GM18861 (cell line): ENCODE results near the gene BIN1.

Source experiments
- ATAC-seq: cut with Tn5 transposase; IDR thresholded peaks from one replicate; pipeline ENCODE4 v1.9.1; 2021; ENCODE audit not compliant: unreplicated experiment

BIN1 gene

DNA sequence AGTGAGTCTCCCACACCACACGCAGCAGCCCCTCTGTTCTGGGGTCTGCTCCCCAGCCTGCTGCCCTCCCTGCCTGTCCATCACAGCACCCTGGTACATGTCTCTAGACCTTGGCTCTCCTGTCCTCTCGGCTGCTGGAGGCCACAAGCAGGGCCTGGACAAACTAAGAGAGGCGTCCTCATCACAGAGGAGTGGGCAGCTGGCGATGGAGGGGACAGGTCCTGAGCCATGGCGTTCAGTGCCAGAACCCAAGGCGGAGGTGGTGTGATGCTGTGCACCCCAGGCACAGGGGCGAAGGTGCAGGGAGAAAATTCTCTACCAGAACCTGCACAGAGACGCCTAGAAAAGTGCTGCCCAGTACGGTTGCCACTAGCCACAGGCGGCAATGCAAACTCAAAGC lies 47.4 kb downstream of the BIN1 start:
- no peak for ATAC-seq

DNA sequence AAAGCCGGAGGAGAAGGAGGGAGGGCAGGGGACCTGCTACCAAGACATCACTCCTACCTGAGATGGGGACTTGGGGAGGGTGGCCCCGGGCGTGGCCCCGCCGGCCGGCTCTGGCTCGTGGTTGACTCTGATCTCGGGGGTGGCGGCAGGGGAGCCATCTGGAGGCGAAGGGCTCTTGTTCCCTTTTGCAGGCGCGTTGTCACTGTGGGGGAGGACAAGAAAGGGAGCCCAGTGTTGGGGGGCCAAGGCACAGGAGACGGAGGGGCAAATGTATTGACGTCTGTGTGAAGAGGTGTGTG lies 48.1 kb downstream of the BIN1 start:
- ATAC-seq: no peak

DNA sequence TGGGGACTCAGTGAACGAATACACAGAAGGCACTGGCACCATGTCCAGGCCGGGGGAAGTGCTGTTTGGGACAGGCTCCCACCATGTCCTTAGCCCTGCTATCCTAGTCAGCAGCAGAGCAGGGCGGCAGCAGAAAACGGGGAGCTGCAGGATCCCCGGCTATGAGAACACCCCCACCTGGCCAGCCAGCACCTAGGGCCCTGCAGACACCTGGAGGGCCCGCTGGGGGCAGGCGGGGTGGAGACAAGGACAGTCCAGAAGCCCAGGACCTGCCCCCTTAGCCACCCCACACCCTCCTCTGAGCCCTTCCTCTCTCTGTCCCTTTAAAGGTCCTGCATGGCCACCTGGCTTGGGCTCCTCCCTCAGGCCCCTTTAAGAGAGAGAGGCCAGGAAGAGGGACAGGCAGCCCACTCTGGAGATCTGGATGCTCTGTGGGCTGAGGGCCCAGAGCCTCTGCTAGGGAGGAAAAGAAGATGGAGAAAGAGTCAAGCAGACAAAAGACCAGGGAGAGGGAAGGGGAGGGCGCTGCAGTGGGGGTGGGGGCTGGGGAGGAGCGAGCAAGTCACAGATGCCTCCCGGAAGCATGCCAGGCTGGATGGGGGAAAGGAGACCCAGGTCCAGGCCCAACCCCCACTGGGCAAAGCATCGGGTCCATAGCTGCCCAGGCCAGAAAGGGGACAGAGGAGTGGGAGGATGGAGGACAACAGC lies 48.6 kb downstream of the BIN1 start:
- no peak for ATAC-seq

DNA sequence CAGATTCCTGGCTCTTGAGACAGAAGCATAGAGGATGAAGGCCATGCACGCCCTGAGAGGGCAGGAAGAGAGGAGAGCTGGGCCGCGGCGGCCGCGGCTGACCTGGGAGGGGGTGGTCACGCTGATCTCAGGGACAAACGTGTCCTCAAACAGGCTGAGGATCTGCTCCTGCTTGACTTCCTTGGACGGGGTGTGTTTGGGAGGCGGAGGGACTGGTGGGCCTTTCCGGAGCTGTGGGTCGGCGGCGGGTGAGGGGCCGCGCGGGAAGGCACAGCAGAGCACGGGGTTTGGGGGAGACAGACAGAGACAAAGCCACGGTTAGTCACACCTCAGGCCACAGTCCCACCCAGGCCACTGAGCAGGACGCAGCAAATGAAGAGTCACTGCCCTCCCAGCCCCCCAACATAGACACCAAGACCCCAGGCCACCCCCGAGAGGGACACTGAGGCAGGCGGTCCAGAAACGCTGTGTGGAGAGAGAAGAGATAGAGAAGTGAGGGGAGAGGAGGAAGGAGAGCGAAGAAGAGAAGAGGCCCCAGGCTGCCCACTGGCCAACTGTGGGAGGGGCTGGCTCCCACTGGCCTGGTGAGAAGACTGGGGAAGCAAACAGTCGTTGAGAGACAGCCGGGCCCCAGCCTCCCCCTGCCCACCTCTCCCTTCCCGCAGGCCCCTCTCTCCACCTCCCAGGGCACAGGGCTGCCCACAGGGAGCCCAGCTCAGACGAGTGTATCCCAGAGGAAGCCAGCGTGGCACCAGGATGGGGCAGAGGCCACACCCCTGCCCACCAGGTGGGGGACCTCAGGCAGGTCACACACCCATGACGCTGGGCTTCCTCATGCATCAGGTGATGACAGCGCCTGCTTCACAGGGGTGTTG lies 49.3 kb downstream of the BIN1 start:
- ATAC-seq: no peak

DNA sequence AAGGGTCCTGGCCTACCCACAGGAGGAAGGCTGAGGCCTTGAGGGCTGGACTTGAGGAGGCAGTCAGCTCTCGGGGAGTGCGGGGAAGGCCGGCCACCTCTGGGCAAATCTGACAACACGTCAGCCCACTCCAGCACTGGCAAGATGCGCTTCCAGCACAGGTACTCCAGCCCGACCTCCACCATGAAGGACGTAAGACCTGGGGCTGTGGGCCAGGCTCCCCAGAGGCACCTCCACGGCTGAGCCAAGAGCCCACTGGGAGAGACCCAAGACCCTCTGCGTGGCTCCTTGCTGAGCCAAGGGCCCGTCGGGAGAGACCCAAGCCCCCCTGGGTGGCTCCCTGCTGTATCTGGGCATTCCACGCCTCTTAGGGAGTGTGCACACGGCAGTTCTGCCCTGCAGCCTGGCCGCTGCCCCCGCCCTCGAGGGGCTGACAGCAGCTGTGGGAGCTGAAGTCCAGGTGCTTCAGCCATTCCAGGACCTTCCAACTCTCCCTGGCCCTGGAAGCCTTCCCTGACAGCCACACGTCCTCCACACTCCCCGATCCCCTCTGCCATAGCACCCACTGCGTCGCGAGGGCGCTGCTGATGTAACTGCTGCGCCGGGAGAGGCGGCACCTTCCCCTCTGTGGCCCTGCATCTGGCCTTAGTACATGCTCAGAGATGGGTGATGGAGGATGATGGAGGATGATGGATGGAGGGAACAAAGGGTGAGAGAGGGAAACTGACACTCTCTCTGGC lies 50.2 kb downstream of the BIN1 start:
- ATAC-seq: no peak

DNA sequence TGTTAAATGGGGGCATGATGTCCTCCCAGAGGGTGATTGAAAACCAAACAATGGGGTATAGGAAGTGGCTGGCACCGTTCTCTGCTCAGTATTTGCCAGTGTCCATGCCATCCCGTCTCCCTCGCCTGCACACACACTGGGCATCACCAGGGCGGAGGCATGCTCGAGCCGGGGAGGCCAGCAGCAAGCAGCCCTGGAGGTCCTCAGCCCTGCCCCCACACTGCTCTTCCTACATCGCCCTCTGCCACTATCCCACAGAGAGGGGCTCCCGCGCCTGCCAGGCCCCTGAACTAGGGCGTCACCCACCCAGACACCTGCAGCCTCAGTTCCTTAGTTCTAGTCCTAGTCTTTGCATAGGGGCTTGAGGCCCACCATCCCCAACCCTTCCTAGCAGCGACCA lies 50.9 kb downstream of the BIN1 start:
- ATAC-seq: no peak

DNA sequence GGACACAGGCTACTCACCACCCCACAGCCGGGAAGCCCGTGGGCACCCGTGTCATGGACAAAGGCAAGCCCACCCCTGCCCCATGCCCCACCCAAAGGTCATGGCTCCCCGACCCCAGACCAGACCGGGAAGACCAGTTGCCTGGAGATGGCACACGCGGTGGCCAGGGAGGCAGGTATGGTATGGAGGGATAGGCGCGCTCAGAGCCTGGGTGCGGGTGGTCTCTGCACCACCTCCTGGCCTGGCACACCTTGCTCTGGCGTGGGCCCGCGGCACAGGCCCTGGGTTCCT lies 51.2 kb downstream of the BIN1 start:
- no peak for ATAC-seq

DNA sequence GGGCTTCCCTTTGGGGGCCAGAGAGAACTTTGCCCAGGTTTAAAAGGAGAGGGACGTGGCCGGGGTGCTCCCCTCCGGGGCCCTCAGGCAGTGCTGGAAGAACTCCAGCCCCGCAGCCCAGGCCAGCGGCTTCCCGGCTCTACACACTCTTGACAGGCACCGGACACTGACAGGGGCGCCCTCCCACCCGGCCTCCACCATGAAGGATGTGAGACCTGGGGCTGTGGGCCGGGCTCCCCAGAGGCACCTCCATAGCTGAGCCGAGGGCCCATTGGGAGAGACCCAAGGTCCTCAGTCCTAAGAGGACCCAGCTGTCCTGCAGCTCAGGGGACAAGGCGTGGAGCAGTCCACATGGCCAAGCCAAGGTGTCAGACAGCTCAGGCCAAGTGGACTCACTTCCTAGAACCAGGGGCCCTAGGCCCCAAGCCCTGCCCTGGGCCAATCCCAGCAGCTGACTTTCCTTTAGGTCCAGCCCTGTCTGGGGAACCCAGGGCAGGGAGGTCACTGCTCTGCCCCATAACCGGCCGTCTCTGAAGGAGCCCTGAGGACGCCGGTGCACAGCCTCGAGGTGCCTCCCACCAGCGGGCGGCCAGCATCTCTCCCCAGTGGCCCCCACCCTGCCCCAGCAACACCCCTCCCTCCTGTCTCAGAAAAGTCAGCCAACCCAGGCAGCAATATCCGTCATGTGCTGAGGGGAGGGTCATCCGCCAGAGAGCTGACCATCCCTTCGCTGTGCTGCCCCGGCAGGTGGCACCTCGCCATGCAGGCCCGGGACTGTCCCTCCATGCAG lies 51.8 kb downstream of the BIN1 start:
- no peak for ATAC-seq

DNA sequence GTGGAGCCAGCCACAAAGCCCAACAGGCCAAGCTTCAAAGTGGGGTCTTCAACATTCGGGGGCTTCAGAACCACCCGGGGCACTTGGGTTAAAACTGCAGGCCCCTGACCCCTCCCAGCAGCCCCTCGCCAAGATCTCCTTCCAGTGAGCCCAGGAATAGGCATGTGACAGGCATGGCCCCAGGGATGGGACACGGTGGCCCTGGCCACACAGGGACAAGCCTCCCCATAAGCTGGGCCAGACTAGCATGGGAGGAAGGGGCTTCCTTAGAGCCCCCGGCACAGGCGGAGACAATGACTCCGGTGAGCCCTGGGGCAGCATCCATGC lies 52.4 kb downstream of the BIN1 start:
- ATAC-seq: no peak

DNA sequence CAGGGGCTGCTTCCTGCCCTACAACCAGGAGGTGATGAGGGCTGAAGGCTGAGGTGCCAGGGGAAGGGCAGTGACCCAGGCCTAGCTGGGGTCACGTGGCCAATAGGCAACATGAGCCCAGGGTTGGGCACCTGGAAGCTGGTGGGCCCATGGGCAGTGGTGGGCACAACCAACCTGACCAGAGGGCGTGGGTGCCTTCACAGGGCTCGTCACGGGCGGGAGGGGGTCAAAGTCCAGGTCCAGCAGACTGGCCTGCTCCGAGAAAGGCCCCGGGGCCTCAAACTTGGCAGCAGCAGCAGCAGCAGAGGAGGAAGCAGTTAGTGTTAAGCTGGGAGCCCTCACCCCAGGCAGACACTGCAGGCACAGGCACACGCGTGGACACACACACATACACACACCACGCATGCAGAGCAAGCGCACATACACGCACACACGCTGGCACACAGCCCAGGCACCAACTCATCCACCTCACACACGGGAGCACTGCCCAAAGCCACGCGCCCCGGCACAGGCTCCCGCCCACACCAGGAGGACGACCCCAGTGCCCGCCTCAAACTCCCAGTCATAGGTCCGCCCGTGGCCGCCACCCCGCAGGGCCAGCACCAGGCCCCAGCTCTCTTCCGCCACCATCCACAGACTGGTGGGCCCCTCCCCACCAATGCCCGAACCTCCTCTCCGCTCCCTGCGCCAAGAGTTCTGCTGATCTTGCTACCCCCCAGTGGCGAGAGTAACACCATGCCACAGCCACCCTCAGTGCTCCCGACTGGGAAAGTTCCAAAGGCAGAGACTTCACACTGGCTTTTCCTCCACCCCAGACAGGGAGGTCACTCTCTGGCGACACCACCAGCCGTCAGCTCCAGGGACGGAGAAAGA lies 53.0 kb downstream of the BIN1 start:
- ATAC-seq: no peak

DNA sequence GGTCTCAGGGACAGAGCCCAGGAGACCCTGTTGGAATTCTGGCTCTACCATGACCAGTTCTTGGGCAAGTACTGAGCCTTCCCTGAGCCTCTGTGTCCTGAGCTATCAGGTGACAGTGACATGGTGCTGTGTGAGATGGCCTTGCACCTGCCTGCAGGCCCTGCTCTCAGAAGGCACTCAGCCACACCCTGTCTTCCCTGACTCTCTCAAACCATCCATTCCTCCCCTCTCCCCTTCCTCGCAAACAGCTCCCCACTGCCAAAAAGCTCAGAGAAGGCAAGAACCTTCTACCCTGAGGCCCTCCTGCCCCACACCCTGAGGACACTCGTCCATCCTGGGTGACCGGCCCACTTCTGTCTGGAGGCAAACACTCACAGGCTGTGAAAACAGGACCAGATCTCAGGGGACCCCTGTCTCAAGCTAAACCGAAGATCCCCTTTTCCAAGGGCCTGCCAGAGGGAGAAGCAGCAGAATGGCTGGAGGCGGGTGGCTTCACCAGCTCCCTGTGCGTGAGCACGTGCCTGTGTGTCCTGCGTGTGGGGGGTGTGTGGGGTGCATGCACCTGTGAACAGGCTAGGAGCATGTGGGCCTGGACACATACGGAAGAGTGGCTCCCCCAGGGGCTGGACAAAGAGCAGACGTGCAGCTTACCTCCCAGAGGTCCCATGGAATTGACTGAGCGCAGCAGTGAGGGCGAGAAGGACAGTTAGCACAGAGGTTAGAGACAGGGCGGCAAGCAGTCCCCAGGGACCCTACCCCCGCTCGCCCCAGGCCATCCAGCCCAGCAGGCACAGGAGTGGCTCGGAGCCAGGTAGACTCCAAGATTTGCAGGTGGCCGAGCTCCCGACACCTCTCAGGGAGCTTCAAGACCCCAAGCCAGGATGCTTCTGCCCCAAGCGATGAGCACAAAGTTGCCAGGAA lies 53.9 kb downstream of the BIN1 start:
- ATAC-seq: no peak

DNA sequence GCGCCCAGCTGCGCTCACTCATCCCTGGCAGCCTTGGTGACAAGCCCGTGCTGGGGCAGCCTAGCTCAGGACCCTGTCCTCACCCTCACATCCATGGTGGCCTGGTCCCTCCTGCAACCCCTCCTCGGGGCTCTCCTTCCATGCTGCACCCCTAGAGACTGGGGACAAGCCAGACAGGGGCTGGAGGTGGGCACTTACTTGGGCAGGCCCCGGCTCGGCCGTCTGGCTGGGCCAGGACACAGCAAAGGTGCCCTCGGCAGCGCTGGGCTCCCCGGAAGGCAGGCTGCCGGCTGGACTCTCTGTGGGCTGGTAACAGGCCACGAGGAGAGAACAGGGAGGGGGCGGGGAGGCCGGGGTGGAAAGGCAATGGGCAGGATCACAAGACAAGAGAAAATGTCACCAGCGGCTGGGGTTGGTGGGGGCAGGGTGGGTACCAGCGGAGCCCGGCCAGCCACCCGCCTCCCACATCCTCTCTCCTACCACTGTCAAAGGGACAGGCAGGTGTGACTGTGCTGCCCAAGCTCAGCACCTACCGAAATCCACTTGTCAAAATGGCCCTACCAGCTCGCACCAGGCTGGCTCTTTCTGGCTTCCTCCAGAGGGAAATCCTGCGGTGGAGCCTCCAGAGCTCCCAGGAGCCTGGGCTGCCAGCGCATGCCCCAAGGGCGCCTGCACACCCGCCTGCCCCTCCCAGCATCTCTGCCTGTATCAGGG lies 54.7 kb downstream of the BIN1 start:
- ATAC-seq: no peak

DNA sequence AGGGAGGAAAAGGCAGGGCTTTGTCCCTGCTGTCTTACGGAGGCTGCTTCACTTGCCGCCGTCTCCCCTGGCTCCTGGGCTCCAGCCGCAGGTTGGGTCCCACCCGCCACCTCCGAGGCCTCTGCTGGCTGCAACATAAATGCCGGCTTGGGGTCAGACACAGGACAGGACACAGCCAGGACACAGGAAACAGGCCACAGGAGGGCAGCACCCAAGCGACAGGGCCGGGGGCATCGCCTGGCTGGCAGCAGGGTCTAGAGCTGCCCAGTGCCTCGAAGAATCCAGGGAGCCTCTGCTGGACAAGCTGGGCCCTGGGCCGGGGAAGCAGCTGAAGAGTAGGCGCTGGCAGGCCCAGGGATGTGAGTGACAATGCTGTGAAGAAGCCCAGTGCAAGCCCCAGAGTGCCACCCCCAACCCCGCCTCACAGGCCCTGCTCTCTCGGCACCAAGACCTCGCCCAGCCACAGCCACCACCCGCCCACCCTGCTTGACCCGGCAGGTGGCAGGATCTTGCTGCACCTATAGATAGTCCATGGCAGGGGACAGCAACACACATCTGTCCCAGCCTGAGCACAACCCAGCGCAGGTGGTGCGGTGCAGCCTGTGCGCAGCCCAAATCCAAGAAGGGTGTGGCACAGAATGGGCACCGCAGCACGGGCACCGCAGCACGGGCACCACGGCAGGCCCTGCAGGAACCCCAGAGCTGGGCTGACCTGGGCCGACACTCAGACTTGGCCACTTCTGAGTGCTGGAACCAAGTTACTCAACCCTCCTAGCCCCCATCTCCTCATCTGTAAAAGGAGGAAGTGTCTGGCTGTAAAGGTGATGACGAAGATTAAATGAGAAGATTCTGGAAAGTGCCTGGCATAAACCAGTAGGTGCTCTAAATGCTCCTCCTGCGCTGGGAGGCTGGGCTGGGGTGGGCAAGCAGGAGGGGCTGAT lies 55.6 kb downstream of the BIN1 start:
- ATAC-seq: no peak

DNA sequence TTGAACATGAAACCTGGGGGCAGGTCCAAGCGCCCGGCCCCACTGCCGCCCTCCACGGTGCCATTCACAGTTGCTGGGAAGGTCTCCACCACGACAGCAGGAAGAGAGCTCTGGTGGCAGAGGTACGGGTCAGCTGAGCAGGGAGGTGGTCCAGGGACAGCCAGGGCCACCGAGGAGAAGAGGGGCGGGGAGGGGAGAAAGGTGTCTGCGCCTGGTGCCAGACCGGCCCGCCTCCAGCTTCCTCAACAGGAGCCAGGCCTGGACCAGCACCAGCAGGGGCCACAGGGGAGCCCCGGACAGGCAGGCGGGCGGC lies 56.2 kb downstream of the BIN1 start:
- ATAC-seq: no peak

DNA sequence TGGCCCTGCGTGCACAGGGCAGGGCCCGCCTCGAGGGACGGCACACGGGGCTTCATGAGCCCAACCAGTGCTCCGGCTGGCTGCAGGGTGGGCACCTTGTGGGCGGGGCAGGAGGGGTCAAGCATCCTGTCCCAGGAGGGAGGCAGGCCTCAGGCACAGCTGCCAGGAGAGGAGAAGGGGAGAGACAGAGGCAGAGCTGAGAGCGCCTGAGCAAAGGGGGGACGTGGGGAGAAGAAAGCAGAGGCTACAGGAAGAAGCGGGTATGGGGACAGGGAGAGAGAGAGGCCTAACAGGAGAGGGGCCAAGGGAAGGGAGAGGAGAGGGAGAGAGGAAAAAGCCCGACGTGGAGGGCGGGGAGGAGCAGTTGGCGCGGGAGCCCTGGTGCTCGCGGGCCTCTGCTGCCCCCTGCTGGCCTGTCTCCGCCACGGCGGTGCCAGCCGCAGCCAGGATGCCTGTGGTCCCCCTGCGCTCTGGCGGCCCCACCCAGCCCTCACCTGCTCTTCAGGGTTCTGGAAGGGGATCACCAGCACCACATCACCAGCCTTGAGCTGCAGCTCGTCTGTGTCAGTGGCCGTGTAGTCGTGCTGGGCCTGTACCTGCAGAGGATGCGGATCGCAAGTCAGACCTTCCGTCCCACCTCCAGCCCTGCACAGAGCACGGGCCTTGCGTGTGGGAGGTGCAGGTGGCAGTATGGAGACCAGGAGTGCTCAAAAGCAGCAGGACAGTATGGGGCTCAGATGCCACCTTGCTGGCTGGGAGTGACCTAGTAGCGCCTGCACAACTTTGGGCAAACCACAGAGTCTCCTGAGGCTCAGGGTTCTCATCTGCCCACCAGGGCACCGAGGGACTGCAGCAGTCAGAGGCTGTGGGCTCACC lies 56.8 kb downstream of the BIN1 start:
- ATAC-seq: peak; percentile 70

DNA sequence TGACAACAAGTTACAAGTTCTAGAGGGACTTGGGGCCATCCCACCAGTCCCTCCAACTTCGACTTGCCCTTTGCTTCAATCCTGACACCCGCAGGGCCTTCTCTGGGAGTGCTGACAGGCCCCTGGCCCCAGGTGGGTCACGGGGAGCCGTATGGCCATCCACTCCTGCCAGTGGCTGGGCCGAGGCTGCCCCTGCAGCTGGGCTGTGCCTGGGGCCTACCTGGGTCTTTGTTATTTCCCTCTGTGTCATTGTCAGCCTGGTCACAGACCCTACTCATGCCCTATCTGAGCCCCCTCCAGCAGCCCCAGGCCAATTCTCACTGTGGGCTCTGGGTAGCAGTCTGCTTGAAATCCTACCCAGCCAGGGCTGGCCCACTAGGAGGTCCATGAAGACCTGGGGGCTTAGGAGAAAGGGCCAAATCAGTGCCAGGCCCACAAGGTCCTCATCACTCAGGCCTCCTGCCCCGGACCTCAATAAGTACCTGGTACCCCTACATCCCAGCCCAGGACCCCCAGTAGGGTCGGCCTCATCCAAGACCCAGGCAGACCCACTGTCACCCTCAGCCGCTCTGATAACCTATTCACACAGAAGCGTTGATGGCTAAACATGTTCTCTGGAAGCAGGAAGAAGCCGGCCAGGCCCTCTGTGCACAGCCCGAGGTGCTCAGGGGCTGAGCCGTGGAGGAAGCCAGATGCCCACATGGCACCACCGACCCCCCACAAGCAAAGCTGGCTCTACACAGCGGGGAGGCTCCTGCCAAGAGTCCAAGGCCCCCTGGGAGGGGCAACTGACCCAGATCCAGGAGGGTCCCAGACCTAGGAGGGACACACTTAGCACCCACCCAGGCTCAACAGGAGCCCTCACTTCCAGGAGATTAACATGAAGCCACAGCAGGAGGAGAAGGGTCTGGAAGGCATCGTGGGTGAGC lies 57.7 kb downstream of the BIN1 start:
- no peak for ATAC-seq
